ENCODE results near the gene PPIL6.
A peak's percentile ranks its signal among the peaks of the same experiment; 100 is the strongest.

PPIL6 gene

GRCh38 chr6:109449064-109449794 is 8.8 kb upstream of the PPIL6 start:
- DNase-seq, result no peak

GRCh38 chr6:109448615-109449014 is 8.2 kb upstream of the PPIL6 start:
- no peak for DNase-seq

GRCh38 chr6:109447878-109448555 is 7.6 kb upstream of the PPIL6 start:
- no peak for DNase-seq

- no peak for DNase-seq
Measured at GRCh38 chr6:109447087-109447486, 6.7 kb upstream of the PPIL6 start.

- DNase-seq, result no peak
Measured at GRCh38 chr6:109446541-109446940, 6.1 kb upstream of the PPIL6 start.

- no peak for DNase-seq
Measured at GRCh38 chr6:109446072-109446471, 5.6 kb upstream of the PPIL6 start.

GRCh38 chr6:109445382-109445781 is 5.0 kb upstream of the PPIL6 start:
- DNase-seq, result no peak

- no peak for DNase-seq
Measured at GRCh38 chr6:109443425-109443950, 3.1 kb upstream of the PPIL6 start.

GRCh38 chr6:109442393-109442924 is 2.0 kb upstream of the PPIL6 start:
- no peak for DNase-seq

- DNase-seq, result peak; percentile 38
Measured at GRCh38 chr6:109441069-109441816, 815 bp upstream of the PPIL6 start.

GRCh38 chr6:109436041-109436440 is 4.4 kb downstream of the PPIL6 start:
- no peak for DNase-seq

GRCh38 chr6:109434456-109434855 is 6.0 kb downstream of the PPIL6 start:
- no peak for DNase-seq

GRCh38 chr6:109429496-109429895 is 10.9 kb downstream of the PPIL6 start:
- no peak for DNase-seq

- no peak for DNase-seq
Measured at GRCh38 chr6:109428889-109429477, 11.4 kb downstream of the PPIL6 start.

GRCh38 chr6:109424946-109425345 is 15.5 kb downstream of the PPIL6 start:
- DNase-seq, result no peak

GRCh38 chr6:109421184-109421583 is 19.2 kb downstream of the PPIL6 start:
- no peak for DNase-seq

GRCh38 chr6:109420751-109421150 is 19.7 kb downstream of the PPIL6 start:
- DNase-seq, result no peak

- DNase-seq, result no peak
Measured at GRCh38 chr6:109417646-109418045, 22.8 kb downstream of the PPIL6 start.

- DNase-seq, result no peak
Measured at GRCh38 chr6:109411034-109411433, 29.4 kb downstream of the PPIL6 start.

GRCh38 chr6:109406196-109406595 is 34.2 kb downstream of the PPIL6 start:
- no peak for DNase-seq

- no peak for DNase-seq
Measured at GRCh38 chr6:109397020-109397419, 43.4 kb downstream of the PPIL6 start.

GRCh38 chr6:109396046-109396718 is 44.2 kb downstream of the PPIL6 start:
- DNase-seq, result no peak

Data from stimulated activated CD4-positive, alpha-beta T cell treated with anti-CD3 and anti-CD28 coated beads, Interleukin-4, amount 100 ng/mL, for 24 hours (primary cell).